Measurements from ENCODE around the gene APLN. TPM values are rescaled to one million over a fixed set of nuclear protein-coding genes. Genes with fewer than 3 reads are reported as not detected.

Gene APLN
- total RNA-seq, 2 experiments from 2014 or later = 2.4 to 2.6 TPM

GRCh38 chrX:129651756-129652564 lies 2.8 kb downstream of the APLN start:
- no peak for DNase-seq
- Mint-ChIP-seq H3K4me1 (no peaks in the 10 kb centered on the region), H3K36me3 (no peaks in the 10 kb centered on the region), H3K27ac (no peak overlapping the region), H3K4me3 (no peak overlapping the region), H3K27me3 (peaks cover 23% of the 10 kb centered on the region), H3K9me3 (no peaks in the 10 kb centered on the region)

GRCh38 chrX:129650821-129651510 lies 3.8 kb downstream of the APLN start:
- no peaks in the 10 kb centered on the region for H3K9me3 Mint-ChIP-seq
- H3K27ac Mint-ChIP-seq = no peak overlapping the region
- DNase-seq = no peak
- H3K27me3 Mint-ChIP-seq = peaks cover 23% of the 10 kb centered on the region
- no peaks in the 10 kb centered on the region for H3K36me3 Mint-ChIP-seq
- no peak overlapping the region for H3K4me3 Mint-ChIP-seq
- no peaks in the 10 kb centered on the region for H3K4me1 Mint-ChIP-seq

- no peaks in the 10 kb centered on the region for H3K4me1 Mint-ChIP-seq
- H3K4me3 Mint-ChIP-seq = no peak overlapping the region
- no peak for DNase-seq
- H3K9me3 Mint-ChIP-seq = no peaks in the 10 kb centered on the region
- H3K36me3 Mint-ChIP-seq = no peaks in the 10 kb centered on the region
- no peak overlapping the region for H3K27ac Mint-ChIP-seq
- H3K27me3 Mint-ChIP-seq = peaks cover 16% of the 10 kb centered on the region
These were observed 4.5 kb downstream of the APLN start for GRCh38 chrX:129650183-129650689.

GRCh38 chrX:129649268-129650182 lies 5.2 kb downstream of the APLN start:
- peaks cover 15% of the 10 kb centered on the region for H3K27me3 Mint-ChIP-seq
- no peak overlapping the region for H3K4me3 Mint-ChIP-seq
- H3K36me3 Mint-ChIP-seq = no peaks in the 10 kb centered on the region
- H3K4me1 Mint-ChIP-seq = no peaks in the 10 kb centered on the region
- no peak for DNase-seq
- no peak overlapping the region for H3K27ac Mint-ChIP-seq
- no peaks in the 10 kb centered on the region for H3K9me3 Mint-ChIP-seq

GRCh38 chrX:129648514-129649267 lies 6.1 kb downstream of the APLN start:
- peaks cover 12% of the 10 kb centered on the region for H3K27me3 Mint-ChIP-seq
- H3K4me1 Mint-ChIP-seq = no peaks in the 10 kb centered on the region
- no peaks in the 10 kb centered on the region for H3K9me3 Mint-ChIP-seq
- H3K27ac Mint-ChIP-seq = no peak overlapping the region
- H3K36me3 Mint-ChIP-seq = no peaks in the 10 kb centered on the region
- no peak overlapping the region for H3K4me3 Mint-ChIP-seq
- no peak for DNase-seq

- H3K36me3 Mint-ChIP-seq = no peaks in the 10 kb centered on the region
- no peaks in the 10 kb centered on the region for H3K4me1 Mint-ChIP-seq
- no peak overlapping the region for H3K4me3 Mint-ChIP-seq
- no peak for DNase-seq
- no peaks in the 10 kb centered on the region for H3K9me3 Mint-ChIP-seq
- H3K27ac Mint-ChIP-seq = no peak overlapping the region
- H3K27me3 Mint-ChIP-seq = peaks cover 6% of the 10 kb centered on the region
These were observed 7.0 kb downstream of the APLN start for GRCh38 chrX:129647418-129648410.

- H3K27me3 Mint-ChIP-seq = peaks cover under 1% of the 10 kb centered on the region
- no peak for DNase-seq
- H3K27ac Mint-ChIP-seq = no peak overlapping the region
- no peak overlapping the region for H3K4me3 Mint-ChIP-seq
- H3K9me3 Mint-ChIP-seq = no peaks in the 10 kb centered on the region
- no peaks in the 10 kb centered on the region for H3K4me1 Mint-ChIP-seq
- no peaks in the 10 kb centered on the region for H3K36me3 Mint-ChIP-seq
These were observed 8.0 kb downstream of the APLN start for GRCh38 chrX:129646566-129647417.

- Mint-ChIP-seq H3K4me1 (no peaks in the 10 kb centered on the region), H3K27ac (no peak overlapping the region), H3K27me3 (no peaks in the 10 kb centered on the region), H3K9me3 (no peaks in the 10 kb centered on the region), H3K4me3 (no peak overlapping the region), H3K36me3 (no peaks in the 10 kb centered on the region)
- no peak for DNase-seq
These were observed 12.1 kb downstream of the APLN start for GRCh38 chrX:129642641-129643040.

GRCh38 chrX:129641941-129642340 lies 12.8 kb downstream of the APLN start:
- no peaks in the 10 kb centered on the region for H3K36me3 Mint-ChIP-seq
- H3K27me3 Mint-ChIP-seq = no peaks in the 10 kb centered on the region
- H3K27ac Mint-ChIP-seq = no peak overlapping the region
- H3K4me3 Mint-ChIP-seq = no peak overlapping the region
- H3K4me1 Mint-ChIP-seq = no peaks in the 10 kb centered on the region
- no peak for DNase-seq
- H3K9me3 Mint-ChIP-seq = no peaks in the 10 kb centered on the region

GRCh38 chrX:129641469-129641868 lies 13.3 kb downstream of the APLN start:
- Mint-ChIP-seq H3K27ac (no peak overlapping the region), H3K4me3 (no peak overlapping the region), H3K36me3 (no peaks in the 10 kb centered on the region), H3K9me3 (no peaks in the 10 kb centered on the region), H3K4me1 (no peaks in the 10 kb centered on the region), H3K27me3 (no peaks in the 10 kb centered on the region)
- DNase-seq = no peak

- Mint-ChIP-seq H3K4me3 (no peak overlapping the region), H3K27ac (no peak overlapping the region), H3K36me3 (no peaks in the 10 kb centered on the region), H3K4me1 (no peaks in the 10 kb centered on the region), H3K9me3 (no peaks in the 10 kb centered on the region), H3K27me3 (no peaks in the 10 kb centered on the region)
- DNase-seq = no peak
These were observed 14.0 kb downstream of the APLN start for GRCh38 chrX:129640737-129641136.

GRCh38 chrX:129638917-129639316 lies 15.8 kb downstream of the APLN start:
- no peaks in the 10 kb centered on the region for H3K36me3 Mint-ChIP-seq
- H3K27me3 Mint-ChIP-seq = no peaks in the 10 kb centered on the region
- H3K4me1 Mint-ChIP-seq = no peaks in the 10 kb centered on the region
- no peak overlapping the region for H3K4me3 Mint-ChIP-seq
- DNase-seq = no peak
- H3K27ac Mint-ChIP-seq = no peak overlapping the region
- no peaks in the 10 kb centered on the region for H3K9me3 Mint-ChIP-seq

Measured in activated naive CD8-positive, alpha-beta T cell treated with anti-CD3 and anti-CD28 coated beads for 36 hours (primary cell).